ENCODE measurements around the gene DLX2. TPM values are rescaled to one million over a fixed set of nuclear protein-coding genes. Genes with fewer than 3 reads are reported as not detected.

DLX2 gene
- total RNA-seq, 1 experiment from 2014 or later, result not detected

- DNase-seq (ENCODE audit: low spot score), result no peak
Observed at GRCh38 chr2:172107690-172108586, 5.2 kb upstream of the DLX2 start.

DNA sequence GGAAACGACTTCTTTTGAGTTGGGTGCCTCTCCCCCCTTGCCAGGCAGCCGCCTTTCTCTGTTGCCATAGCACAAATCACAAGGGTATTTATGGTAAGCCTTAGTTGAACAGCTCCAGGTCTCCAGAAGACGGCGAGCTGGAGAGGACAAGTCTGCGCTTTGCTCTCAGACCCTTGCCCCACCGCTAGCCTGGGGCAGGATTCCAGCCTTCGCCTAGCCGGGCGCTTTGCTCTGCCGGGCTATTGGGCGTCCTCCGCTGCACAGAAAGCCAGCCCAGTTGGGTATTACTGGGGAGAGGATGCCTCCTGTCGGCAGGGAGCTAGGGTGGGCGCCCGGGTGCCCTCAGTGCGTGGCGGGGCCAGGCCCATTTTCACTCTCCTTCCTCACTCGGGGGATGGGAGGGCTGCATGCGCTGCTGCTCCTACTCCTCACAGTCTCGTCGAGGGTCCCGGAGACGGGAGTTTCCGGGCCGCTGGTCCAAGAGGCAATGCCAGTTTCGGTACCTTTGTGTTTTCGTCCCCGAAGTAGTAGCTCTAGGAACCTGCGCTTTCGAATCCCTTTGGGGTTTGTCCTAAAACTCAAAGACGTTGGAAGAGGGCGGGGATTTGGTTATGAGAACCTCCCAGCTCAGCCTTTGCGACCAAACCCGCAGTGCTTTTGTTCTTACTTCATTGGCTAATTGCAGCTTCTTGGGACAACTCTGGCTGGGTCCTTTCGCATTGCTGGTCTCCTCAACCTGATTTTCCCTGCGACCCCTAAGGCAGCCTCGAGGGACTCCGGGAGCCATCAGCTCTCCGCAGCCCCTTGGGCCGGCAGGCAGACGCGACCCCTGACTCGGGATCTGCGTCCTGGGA, 3.6 kb upstream of the DLX2 start:
- peak; percentile 38 for DNase-seq (ENCODE audit: low spot score)

DNA sequence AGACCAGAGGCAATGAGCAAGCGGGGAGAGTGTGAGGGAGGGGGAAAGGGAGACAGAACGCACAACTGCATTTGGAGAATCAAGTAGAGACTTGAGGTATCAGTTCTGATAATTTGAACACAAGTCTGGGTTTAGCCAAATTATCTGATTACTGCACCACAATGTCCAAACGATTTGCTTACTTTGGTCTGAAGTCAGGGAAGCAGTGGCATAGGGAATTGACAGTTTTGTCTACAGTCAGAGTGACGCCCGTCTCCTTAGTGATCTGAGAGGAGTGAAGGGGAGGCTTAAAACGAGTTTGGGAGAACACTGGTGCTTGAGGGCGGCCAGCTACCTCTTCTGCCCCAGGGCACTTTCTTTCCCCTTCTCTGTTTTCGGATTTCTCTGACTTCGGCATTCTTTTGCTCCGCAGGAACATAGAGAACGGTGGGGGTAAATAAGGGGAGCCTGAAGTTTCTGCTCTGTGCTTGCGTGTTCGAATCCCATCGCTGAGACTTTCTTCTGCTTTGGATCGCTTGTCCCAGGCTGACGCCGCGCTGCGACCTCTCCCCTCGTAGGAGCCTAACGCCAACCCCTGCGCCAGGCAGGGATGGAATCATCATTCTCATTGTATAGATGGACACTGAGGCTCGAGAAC, 2.9 kb upstream of the DLX2 start:
- no peak for DNase-seq (ENCODE audit: low spot score)

- peak; percentile 88 for DNase-seq (ENCODE audit: low spot score)
Observed at GRCh38 chr2:172103471-172104272, 972 bp upstream of the DLX2 start.

DNA sequence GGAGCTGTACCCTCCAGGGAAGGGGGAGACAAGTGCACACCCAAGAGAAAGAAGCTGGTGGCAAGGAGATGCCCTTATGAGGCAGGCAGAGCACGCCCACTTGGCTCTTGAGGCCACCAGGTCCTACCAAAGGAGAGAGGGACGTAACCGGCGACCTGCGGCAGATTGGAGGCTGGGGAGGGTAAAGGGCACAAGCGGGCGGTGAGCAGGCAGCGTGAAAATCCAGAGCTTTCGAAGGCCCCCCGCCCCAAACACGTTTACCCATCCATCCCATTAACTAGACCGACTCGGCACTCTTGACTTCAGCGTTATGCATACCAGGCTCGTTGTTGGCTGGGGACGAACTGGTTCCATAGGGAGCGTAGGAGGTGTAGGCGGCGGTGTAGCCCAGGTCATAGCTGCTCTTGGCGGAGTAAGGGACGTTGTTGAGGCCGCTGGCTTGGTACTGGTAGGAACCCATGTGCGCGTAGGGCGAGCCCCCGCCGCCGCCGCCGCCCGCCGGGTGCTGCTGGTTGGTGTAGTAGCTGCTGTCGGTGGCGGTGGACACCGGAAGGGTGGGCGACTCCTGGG, 794 bp downstream of the DLX2 start:
- DNase-seq (ENCODE audit: low spot score), result no peak

DNA sequence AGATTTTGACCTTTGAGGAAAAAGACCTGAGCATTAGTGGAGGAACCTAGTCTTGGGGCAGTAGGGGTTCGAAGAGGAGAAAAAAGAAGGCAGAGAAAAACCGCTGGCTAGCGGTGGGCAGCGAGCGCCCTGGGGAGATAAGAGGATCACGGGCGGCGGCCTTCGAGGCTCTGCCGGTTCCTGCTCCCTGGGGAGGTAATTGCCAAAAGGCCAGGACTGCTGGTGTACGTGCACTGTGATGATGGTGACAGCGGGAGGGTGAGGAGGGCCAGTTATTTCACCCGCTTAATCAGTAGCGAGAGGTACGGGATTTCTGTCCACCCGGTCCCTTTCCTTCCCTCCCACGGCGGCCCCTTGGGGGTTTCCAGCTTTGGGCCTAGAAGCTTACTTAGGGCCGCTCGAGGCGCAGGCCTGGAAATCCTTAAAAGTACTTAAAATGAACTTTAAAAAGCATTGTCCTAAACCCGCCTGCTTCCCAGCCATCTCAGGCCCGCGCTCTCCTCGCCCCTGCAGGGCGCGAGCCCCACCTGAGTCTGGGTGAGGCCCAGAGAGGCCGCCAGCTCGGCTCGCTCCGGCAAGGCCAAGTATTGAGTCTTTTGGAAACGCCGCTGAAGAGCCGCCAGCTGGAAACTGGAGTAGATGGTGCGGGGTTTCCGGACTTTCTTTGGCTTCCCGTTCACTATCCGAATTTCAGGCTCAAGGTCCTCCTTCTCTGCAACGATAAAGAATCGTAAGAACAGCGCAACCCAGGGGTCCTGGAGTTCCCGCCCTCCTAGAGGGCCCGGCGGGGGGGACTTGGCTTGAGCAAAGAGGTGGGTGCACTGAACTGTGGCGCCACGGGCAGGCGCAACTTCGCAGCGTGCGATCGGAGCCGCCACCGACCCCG, 1.5 kb downstream of the DLX2 start:
- DNase-seq (ENCODE audit: low spot score), result no peak

DNA sequence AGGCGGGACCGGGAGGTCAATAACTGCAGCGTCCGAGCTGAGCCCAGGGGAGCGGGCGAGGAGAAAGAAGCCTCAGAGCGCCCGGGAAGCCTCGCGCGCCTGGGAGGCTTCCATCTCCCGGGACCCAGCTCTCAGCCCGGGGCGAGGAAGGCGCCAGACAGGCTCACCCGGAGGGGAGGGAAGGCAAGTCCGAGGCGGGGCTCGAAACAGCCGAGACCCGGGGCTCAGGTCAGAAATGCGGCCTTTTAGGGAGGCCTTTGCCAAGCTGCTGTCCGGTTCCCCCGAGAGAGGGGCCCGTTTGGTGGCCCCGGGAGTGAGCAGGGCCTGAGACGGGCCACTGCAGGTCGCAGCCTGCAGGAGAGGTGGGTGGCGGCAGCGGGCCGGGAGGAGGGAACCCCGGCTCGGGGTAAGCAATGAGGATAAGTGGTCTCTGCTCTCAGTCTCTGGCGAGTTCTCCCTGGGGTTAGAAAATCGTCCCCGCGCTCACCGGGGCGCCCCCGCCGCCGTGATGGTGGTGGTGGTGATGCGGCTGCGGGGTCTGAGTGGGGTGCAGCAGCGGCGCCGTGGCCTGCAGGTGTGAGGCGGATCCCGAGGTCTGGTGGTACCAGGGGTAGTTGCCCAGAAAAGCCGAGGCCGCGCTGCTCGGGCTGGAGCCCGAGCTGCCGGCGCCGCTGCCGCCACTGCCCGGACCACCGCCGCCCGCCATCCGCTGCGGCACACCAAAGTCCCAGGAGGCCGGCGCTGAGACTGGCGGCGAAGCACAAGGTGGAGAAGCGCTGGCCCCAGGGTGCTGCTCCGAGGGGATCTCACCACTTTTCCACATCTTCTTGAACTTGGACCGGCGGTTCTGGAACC, 2.4 kb downstream of the DLX2 start:
- DNase-seq (ENCODE audit: low spot score), result no peak

- no peak for DNase-seq (ENCODE audit: low spot score)
Observed at GRCh38 chr2:172099472-172100079, 3.1 kb downstream of the DLX2 start.

GRCh38 chr2:172098650-172099471, 3.8 kb downstream of the DLX2 start:
- peak; percentile 60 for DNase-seq (ENCODE audit: low spot score)

DNA sequence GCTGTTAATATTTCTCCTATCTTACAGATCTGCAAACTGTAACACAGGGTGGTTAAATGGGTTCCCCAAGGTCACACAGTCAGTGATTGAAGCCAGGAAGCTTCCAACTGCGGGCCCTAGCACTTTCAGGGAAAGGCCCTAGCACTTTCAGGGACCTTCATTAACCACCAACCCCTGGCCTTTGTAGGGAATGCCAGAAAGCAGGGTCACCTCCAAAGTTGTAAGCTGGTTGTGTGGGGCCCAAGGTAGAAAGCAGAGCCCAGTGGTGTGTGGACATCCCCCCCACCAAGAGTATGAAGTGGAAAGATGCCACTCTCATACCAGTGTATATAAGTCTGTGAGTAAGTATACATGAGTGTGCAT, 4.4 kb downstream of the DLX2 start:
- no peak for DNase-seq (ENCODE audit: low spot score)

DNA sequence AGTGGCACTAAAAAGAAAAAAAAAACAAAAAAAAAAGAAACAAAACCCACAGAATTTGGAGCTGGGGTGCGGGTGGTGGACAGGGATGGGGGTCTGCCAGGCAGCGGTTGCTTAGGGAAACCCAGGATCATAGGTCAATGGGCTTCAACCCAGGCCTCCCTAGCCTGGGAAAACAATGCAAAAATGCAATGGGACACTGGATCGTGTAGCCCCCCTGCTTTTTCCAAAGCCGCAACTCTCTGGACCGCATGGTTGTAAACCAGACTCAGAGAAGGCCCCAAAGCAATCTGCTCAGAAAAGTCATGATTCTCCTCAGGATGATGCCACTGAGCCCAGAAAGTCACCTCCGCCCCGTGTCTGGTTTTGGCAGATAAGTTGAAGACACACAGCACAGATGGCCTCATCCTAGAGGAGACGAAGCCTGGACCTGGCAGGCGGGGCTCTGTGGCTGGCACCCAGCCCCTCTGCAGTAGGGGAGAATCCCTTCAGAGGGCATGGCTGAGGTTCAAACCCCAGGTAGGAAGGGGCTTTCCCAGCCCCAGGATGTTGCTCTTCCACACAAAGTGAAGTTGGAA, 5.1 kb downstream of the DLX2 start:
- DNase-seq (ENCODE audit: low spot score), result no peak

- peak; percentile 29 for DNase-seq (ENCODE audit: low spot score)
Observed at GRCh38 chr2:172096626-172097547, 5.8 kb downstream of the DLX2 start.

DNA sequence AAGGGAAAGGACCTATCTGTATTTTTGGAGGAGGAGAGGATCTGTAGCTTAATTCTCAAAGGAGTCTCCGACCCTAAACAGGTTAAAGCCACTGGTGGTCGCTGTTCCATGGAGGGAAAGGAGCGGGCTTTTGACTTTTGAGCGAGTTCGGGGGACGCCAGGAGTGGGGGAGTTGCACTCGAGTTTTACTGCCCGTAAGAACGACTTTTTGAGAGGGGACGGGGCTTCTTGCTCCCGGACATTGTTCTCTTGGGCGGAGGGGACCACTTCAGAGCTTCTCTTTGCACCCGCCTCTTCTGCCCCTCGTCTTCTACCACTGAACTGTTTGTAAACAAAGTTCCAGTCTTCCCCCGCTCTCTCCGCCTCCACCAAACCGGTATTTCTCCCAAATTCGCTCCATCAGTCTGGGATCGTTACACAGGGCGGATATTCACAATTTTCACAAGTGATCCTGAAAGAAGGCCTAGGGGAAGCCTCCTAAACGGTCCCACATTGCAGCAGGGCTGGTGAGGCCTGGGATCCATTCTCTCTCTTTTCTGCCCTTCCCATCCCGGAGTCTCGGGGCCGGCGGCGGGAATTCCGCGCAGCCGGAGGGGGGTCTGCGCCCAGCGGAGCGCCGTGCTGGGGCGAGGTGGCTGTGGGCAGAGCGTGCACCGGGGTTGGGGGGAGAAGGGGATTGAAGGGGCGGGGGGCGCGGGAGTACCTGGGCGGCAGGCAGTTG, 6.6 kb downstream of the DLX2 start:
- DNase-seq (ENCODE audit: low spot score), result no peak

GRCh38 chr2:172095146-172095904, 7.4 kb downstream of the DLX2 start:
- DNase-seq (ENCODE audit: low spot score), result peak; percentile 69
